Measurements from ENCODE around the gene CAMK1D.
"Not testable (repeated sequence)": the region's sequence is repeated elsewhere in the genome, so short reads cannot be mapped to it uniquely, and the experiment has no call there.

Gene CAMK1D

GRCh38 chr10:12841426-12841825 lies 492.1 kb downstream of the CAMK1D start:
- no peak for DNase-seq

- DNase-seq = no peak
These were observed 492.5 kb downstream of the CAMK1D start for GRCh38 chr10:12841826-12842225.

GRCh38 chr10:12842310-12842709 lies 493.0 kb downstream of the CAMK1D start:
- DNase-seq = no peak

- no peak for DNase-seq
These were observed 494.1 kb downstream of the CAMK1D start for GRCh38 chr10:12843296-12843945.

GRCh38 chr10:12844811-12845483 lies 495.6 kb downstream of the CAMK1D start:
- no peak for DNase-seq

GRCh38 chr10:12846718-12847117 lies 497.4 kb downstream of the CAMK1D start:
- no peak for DNase-seq

- no peak for DNase-seq
These were observed 498.1 kb downstream of the CAMK1D start for GRCh38 chr10:12847361-12847975.

- DNase-seq = no peak
These were observed 499.3 kb downstream of the CAMK1D start for GRCh38 chr10:12848439-12849173.

- DNase-seq = no peak
These were observed 500.2 kb downstream of the CAMK1D start for GRCh38 chr10:12849319-12850181.

GRCh38 chr10:12852687-12853086 lies 503.3 kb downstream of the CAMK1D start:
- no peak for DNase-seq

GRCh38 chr10:12854988-12855387 lies 505.6 kb downstream of the CAMK1D start:
- DNase-seq = no peak

- no peak for DNase-seq
These were observed 513.1 kb downstream of the CAMK1D start for GRCh38 chr10:12862459-12862858.

- not testable (repeated sequence) for DNase-seq
These were observed 516.2 kb downstream of the CAMK1D start for GRCh38 chr10:12865515-12865914.

GRCh38 chr10:12868229-12868628 lies 518.9 kb downstream of the CAMK1D start:
- DNase-seq = no peak

- DNase-seq = no peak
These were observed 520.1 kb downstream of the CAMK1D start for GRCh38 chr10:12869427-12869826.

GRCh38 chr10:12872577-12872976 lies 523.2 kb downstream of the CAMK1D start:
- no peak for DNase-seq

GRCh38 chr10:12873172-12873571 lies 523.8 kb downstream of the CAMK1D start:
- DNase-seq = no peak

GRCh38 chr10:12874501-12874900 lies 525.2 kb downstream of the CAMK1D start:
- DNase-seq = no peak

- DNase-seq = no peak
These were observed 525.8 kb downstream of the CAMK1D start for GRCh38 chr10:12875100-12875499.

GRCh38 chr10:12876266-12876665 lies 526.9 kb downstream of the CAMK1D start:
- DNase-seq = no peak

- no peak for DNase-seq
These were observed 527.8 kb downstream of the CAMK1D start for GRCh38 chr10:12877150-12877549.

- DNase-seq = no peak
These were observed 531.1 kb downstream of the CAMK1D start for GRCh38 chr10:12880423-12880822.

GRCh38 chr10:12884851-12885250 lies 535.5 kb downstream of the CAMK1D start:
- DNase-seq = no peak

All from stimulated activated naive CD4-positive, alpha-beta T cell treated with Interleukin-2 at 50 U/mL for 16 hours (primary cell).